Uterus (tissue), 2 donors: Measurements from ENCODE around the gene RNF13.

ENCODE experiments used
- CTCF ChIP-seq, 4 experiments: fragments of 200-600 bp in 2 of 4; fragments of 450-650 bp in 2 of 4; sonication (generic) in 2 of 4; IDR thresholded peaks; one replicate each; pipeline ENCODE4 v1.5.1; 2016 to 2019; ENCODE audit warnings: antibody characterized with exemption in 4 of 4, mild to moderate bottlenecking in 2 of 4, moderate library complexity in 1 of 4
- POLR2A ChIP-seq, 2 donors: fragments of 450-650 bp; IDR thresholded peaks; one replicate each; pipeline ENCODE4 v1.6.1; 2016; ENCODE audit warnings: antibody characterized with exemption in 2 of 2, mild to moderate bottlenecking in 1 of 2, moderate library complexity in 1 of 2

GRCh38 chr3:149883134-149883533 is 70.1 kb downstream of the RNF13 start:
- no peak for TF ChIP-seq CTCF (IDR thresholded peaks at IDR 0.05)
- no peak for TF ChIP-seq POLR2A (IDR thresholded peaks at IDR 0.05)
